SK-N-SH treated with all-trans-retinoic acid at 6 μM for 48 hours (cell line): Measurements from ENCODE around the gene CAD.

Source experiments
- ATAC-seq: fragments of 200-7000 bp; cut with Tn5 transposase; 3 replicates; pipeline ENCODE4 v1.9.1; 2020; ENCODE audit warnings: mild to moderate bottlenecking, moderate library complexity
- ARNTL ChIP-seq: fragments of 450-650 bp; formaldehyde crosslinking; IDR thresholded peaks from 2 replicates; pipeline ENCODE4 v1.5.0; 2020; ENCODE audit warnings: low read depth, mild to moderate bottlenecking, moderate library complexity, borderline replicate concordance
- BACH2 ChIP-seq: fragments of 250-450 bp; sonication (Bioruptor Pico); IDR thresholded peaks from 2 replicates; pipeline ENCODE4 v1.9.0; 2021; ENCODE audit warnings: mild to moderate bottlenecking, borderline replicate concordance
- CREB5 ChIP-seq: fragments of 250-450 bp; sonication (Bioruptor Pico); IDR thresholded peaks from 2 replicates; pipeline ENCODE4 v1.5.1; 2020; ENCODE audit warnings: low read depth, mild to moderate bottlenecking, moderate library complexity
- CSRNP3 ChIP-seq: fragments of 250-450 bp; sonication (Bioruptor Pico); IDR thresholded peaks from 2 replicates; pipeline ENCODE4 v1.5.1; 2021; ENCODE audit warnings: mild to moderate bottlenecking, moderate library complexity
- ESRRG ChIP-seq: fragments of 250-450 bp; sonication (Bioruptor Pico); IDR thresholded peaks from 2 replicates; pipeline ENCODE4 v1.6.1; 2021; ENCODE audit warnings: mild to moderate bottlenecking
- GLIS3 ChIP-seq: fragments of 250-450 bp; sonication (Bioruptor Pico); IDR thresholded peaks from 2 replicates; pipeline ENCODE4 v1.5.0; 2020; ENCODE audit warnings: mild to moderate bottlenecking, moderate library complexity
- ISL1 ChIP-seq: fragments of 250-450 bp; sonication (Bioruptor Pico); IDR thresholded peaks from 2 replicates; pipeline ENCODE4 v2.1.2; 2022; ENCODE audit warnings: mild to moderate bottlenecking, moderate library complexity
- OSR1 ChIP-seq: fragments of 250-450 bp; sonication (Bioruptor Pico); IDR thresholded peaks from 2 replicates; pipeline ENCODE4 v1.8.0; 2022; ENCODE audit warnings: moderate library complexity, mild to moderate bottlenecking, inconsistent platforms
- PATZ1 ChIP-seq: fragments of 250-450 bp; sonication (Bioruptor Pico); IDR thresholded peaks from 2 replicates; pipeline ENCODE4 v1.8.0; 2020; ENCODE audit warnings: mild to moderate bottlenecking, moderate library complexity, borderline replicate concordance
- POU6F1 ChIP-seq: fragments of 250-450 bp; sonication (Bioruptor Pico); IDR thresholded peaks from 2 replicates; pipeline ENCODE4 v1.8.0; 2021; ENCODE audit warnings: low read depth, mild to moderate bottlenecking, moderate library complexity, borderline replicate concordance
- PPARA ChIP-seq: fragments of 250-450 bp; sonication (Bioruptor Pico); IDR thresholded peaks from 2 replicates; pipeline ENCODE4 v1.5.0; 2020; ENCODE audit warnings: mild to moderate bottlenecking, borderline replicate concordance
- RARB ChIP-seq: fragments of 250-450 bp; sonication (Bioruptor Pico); IDR thresholded peaks from 2 replicates; pipeline ENCODE4 v1.8.0; 2021; ENCODE audit warnings: mild to moderate bottlenecking, moderate library complexity
- SNAI2 ChIP-seq: fragments of 250-450 bp; sonication (Bioruptor Pico); IDR thresholded peaks from 2 replicates; pipeline ENCODE4 v1.5.0; 2020; ENCODE audit warnings: mild to moderate bottlenecking, moderate library complexity
- TCF4 ChIP-seq: fragments of 250-450 bp; sonication (Bioruptor Pico); IDR thresholded peaks from 2 replicates; pipeline ENCODE4 v1.8.0; 2021; ENCODE audit warnings: mild to moderate bottlenecking, moderate library complexity, borderline replicate concordance
- TOX ChIP-seq: fragments of 250-450 bp; sonication (Bioruptor Pico); IDR thresholded peaks from 2 replicates; pipeline ENCODE4 v1.8.0; 2021; ENCODE audit warnings: mild to moderate bottlenecking, moderate library complexity, borderline replicate concordance
- TSHZ2 ChIP-seq: fragments of 250-450 bp; sonication (Bioruptor Pico); IDR thresholded peaks from 2 replicates; pipeline ENCODE4 v1.5.0; 2020; ENCODE audit warnings: mild to moderate bottlenecking, moderate library complexity
- ZC3H10 ChIP-seq: fragments of 250-450 bp; sonication (Bioruptor Pico); IDR thresholded peaks from 2 replicates; pipeline ENCODE4 v1.5.1; 2021; ENCODE audit warnings: mild to moderate bottlenecking, moderate library complexity
- ZFP3 ChIP-seq: fragments of 250-450 bp; sonication (Bioruptor Pico); IDR thresholded peaks from 2 replicates; pipeline ENCODE4 v1.5.0; 2020; ENCODE audit warnings: mild to moderate bottlenecking, moderate library complexity
- ZNF70 ChIP-seq: fragments of 450-650 bp; formaldehyde crosslinking; IDR thresholded peaks from 2 replicates; pipeline ENCODE4 v1.5.0; 2020; ENCODE audit warnings: mild to moderate bottlenecking, moderate library complexity

Gene CAD

GRCh38 chr2:27211943-27212625 is 5.1 kb upstream of the CAD start, which contains the start of the genes ATRAID and SLC5A6 (continued):
- peak; percentile 88 for TF ChIP-seq PATZ1 (CRISPR knock-in tag)

- peak; percentile 23 for ATAC-seq
Observed at GRCh38 chr2:27212626-27213471, 4.3 kb upstream of the CAD start.

More at GRCh38 chr2:27212626-27213471, 4.3 kb upstream of the CAD start:
- TF ChIP-seq ZFP3 (CRISPR knock-in tag) (no peak), TCF4 (no peak), ZC3H10 (CRISPR knock-in tag) (no peak), ESRRG (CRISPR knock-in tag) (no peak), TSHZ2 (CRISPR knock-in tag) (no peak), ISL1 (CRISPR knock-in tag) (no peak), TOX (CRISPR knock-in tag) (no peak), OSR1 (CRISPR knock-in tag) (no peak), RARB (CRISPR knock-in tag) (no peak), POU6F1 (CRISPR knock-in tag) (no peak), ARNTL (CRISPR knock-in tag) (no peak), CSRNP3 (CRISPR knock-in tag) (no peak), ZNF70 (CRISPR knock-in tag) (no peak), PPARA (CRISPR knock-in tag) (no peak), SNAI2 (no peak), CREB5 (no peak), BACH2 (no peak), GLIS3 (CRISPR knock-in tag) (no peak)
